Activated B cell treated with CpG ODN at 0.5 μM for 24 hours (primary cell): ENCODE results near the gene HS3ST3B1. TPM values are rescaled to one million over a fixed set of nuclear protein-coding genes. Genes with fewer than 3 reads are reported as not detected.

Source experiments
- ATAC-seq: fragments of 200-7000 bp; cut with Tn5 transposase; one replicate; pipeline ENCODE4 v1.10.0; 2021; ENCODE audit warnings: low read depth, mild to moderate bottlenecking, moderate library complexity
- CTCF ChIA-PET: fragments of 350-600 bp; sonication (Branson Sonifier 250); formaldehyde crosslinking; loops from one replicate; lab custom pipeline; 2021; ENCODE audit warnings: antibody characterized with exemption; lab: Charles Lee
- POLR2A ChIA-PET: fragments of 350-600 bp; sonication (Branson Sonifier 250); formaldehyde crosslinking; loops from one replicate; lab custom pipeline; 2021; ENCODE audit warnings: antibody characterized with exemption; lab: Charles Lee
- DNase-seq: peaks from one replicate; pipeline ENCODE4 v3.0.0; 2022
- H3K27ac Mint-ChIP-seq: one replicate; pipeline ENCODE4 v1.8.0; 2020; ENCODE audit warnings: mixed read lengths
- H3K27me3 Mint-ChIP-seq: one replicate; pipeline ENCODE4 v1.8.0; 2021; ENCODE audit warnings: mixed read lengths
- H3K36me3 Mint-ChIP-seq: one replicate; pipeline ENCODE4 v1.8.0; 2021; ENCODE audit warnings: low read depth, mixed read lengths
- H3K4me1 Mint-ChIP-seq: one replicate; pipeline ENCODE4 v1.8.0; 2021; ENCODE audit warnings: mixed read lengths
- H3K4me3 Mint-ChIP-seq: one replicate; pipeline ENCODE4 v1.8.0; 2020; ENCODE audit warnings: mild to moderate bottlenecking, mixed read lengths
- H3K9me3 Mint-ChIP-seq: one replicate; pipeline ENCODE4 v1.8.0; 2020; ENCODE audit warnings: mixed read lengths
- intact Hi-C: fragments of 100-400 bp; cut with micrococcal nuclease; formaldehyde crosslinking; loops from one replicate; pipeline ENCODE4 v1.15.1; 2024
- total RNA-seq: library from RNA; stranded (reverse); gene quantifications from 2 replicates; pipeline ENCODE4 v1.2.3, GENCODE V29; 2022
- TF ChIP-seq, protein P1 (sequence below): fragments of 200-600 bp; IDR thresholded peaks from one replicate; pipeline ENCODE4 v1.8.0; 2022; ENCODE audit warnings: antibody characterized with exemption, mild to moderate bottlenecking

HS3ST3B1 gene
- 3.1 and 3.3 TPM in 2 replicates for total RNA-seq

DNA sequence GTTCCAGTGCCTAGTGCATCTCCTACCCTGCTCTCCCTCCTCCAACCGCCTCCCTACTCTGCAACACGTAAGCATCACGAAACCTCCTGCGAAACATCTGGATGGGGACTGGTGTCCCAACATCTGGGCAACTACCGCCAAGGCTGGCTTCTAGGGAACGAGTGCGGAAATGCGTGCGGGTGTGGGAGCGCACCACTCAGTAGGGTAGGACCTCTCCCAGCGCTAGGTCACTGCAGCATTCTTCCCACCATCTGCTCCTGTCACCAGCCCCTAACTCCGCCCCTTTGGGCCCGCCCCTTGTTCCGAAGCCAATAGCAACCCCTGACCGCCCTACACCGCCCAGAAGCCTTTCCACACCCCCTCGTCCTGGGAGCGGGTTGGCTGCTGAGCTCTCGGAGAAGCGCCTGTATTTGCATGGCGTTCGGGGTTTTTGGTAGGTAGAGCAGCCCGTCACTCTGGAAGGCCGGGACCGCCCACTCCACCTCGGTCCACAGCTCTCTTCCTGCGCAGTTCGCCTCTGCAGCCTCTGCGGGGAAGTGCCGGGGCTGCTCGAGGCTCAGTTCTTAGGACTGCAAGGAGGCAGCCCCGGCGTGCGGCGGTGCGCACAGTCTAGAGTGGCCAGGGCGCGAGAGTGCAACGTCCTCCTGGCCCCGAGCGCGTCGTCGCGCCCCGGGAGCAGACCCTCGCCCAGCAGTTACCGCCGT is at the start of gene HS3ST3B1:
TSS of gene HS3ST3B1 (plus strand) at position 507 of the 704 bp plus-strand sequence. CDS start 438 bp downstream, outside the sequence.
- H3K36me3 Mint-ChIP-seq: peaks cover 2% of the 10 kb centered on the region
- peaks cover 50% of the 10 kb centered on the region for H3K27me3 Mint-ChIP-seq
- intact Hi-C loops: loop anchor here (1.0 to 5.0 kb wide), 7 partner anchors 88 to 1276 kb away; partner anchors contain the start of gene COX10
- TF ChIP-seq, protein P1, sequence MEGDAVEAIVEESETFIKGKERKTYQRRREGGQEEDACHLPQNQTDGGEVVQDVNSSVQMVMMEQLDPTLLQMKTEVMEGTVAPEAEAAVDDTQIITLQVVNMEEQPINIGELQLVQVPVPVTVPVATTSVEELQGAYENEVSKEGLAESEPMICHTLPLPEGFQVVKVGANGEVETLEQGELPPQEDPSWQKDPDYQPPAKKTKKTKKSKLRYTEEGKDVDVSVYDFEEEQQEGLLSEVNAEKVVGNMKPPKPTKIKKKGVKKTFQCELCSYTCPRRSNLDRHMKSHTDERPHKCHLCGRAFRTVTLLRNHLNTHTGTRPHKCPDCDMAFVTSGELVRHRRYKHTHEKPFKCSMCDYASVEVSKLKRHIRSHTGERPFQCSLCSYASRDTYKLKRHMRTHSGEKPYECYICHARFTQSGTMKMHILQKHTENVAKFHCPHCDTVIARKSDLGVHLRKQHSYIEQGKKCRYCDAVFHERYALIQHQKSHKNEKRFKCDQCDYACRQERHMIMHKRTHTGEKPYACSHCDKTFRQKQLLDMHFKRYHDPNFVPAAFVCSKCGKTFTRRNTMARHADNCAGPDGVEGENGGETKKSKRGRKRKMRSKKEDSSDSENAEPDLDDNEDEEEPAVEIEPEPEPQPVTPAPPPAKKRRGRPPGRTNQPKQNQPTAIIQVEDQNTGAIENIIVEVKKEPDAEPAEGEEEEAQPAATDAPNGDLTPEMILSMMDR: no peak
- ChIA-PET CTCF (interaction anchor here (0.6 to 3.9 kb wide), 9 partner anchors 51 to 707 kb away, joined by 3 to 20 read pairs (median 6); no protein-coding TSS in a partner anchor), POLR2A (interaction anchor here (0.5 to 2.2 kb wide), 12 partner anchors 9 to 626 kb away, joined by 3 to 30 read pairs (median 5); partner anchors contain the start of gene COX10)
- DNase-seq (peak; percentile 81), ATAC-seq (peak; percentile 84)
- peak within 1 kb of the TSS; percentile 87 for H3K4me3 Mint-ChIP-seq
- peak within 1 kb of the TSS; percentile 86 for H3K27ac Mint-ChIP-seq
- peaks cover 58% of the 10 kb centered on the region for H3K4me1 Mint-ChIP-seq
- peaks cover 4% of the 10 kb centered on the region for H3K9me3 Mint-ChIP-seq

DNA sequence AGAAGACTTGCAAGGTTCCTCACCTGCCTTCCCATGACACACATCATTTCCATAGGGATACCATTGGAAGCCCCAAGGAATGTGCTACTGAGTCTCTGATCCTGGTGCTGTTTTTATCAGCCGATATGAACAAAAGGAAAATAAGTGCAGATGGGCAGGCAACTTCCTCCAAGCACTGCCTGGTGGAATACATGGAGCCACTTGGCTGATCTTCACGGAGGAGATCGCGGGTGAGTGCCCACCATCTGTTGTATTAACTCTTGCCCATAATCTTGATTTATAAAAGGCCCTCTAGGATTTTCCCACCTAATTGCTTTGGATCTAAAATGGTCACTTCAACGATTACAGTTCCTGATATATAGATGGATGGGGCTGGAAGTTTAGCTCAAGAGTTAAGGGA is 39.5 kb upstream of the HS3ST3B1 start:
- peaks cover 11% of the 10 kb centered on the region for H3K27me3 Mint-ChIP-seq
- ATAC-seq (no peak), DNase-seq (no peak)
- TF ChIP-seq, protein P1: no peak
- no peak overlapping the region for H3K27ac Mint-ChIP-seq
- no peaks in the 10 kb centered on the region for H3K4me1 Mint-ChIP-seq
- intact Hi-C loops: no loop called here
- ChIA-PET POLR2A (no interaction called here), CTCF (no interaction called here)
- no peak overlapping the region for H3K4me3 Mint-ChIP-seq
- H3K9me3 Mint-ChIP-seq: peaks cover 2% of the 10 kb centered on the region
- no peaks in the 10 kb centered on the region for H3K36me3 Mint-ChIP-seq

DNA sequence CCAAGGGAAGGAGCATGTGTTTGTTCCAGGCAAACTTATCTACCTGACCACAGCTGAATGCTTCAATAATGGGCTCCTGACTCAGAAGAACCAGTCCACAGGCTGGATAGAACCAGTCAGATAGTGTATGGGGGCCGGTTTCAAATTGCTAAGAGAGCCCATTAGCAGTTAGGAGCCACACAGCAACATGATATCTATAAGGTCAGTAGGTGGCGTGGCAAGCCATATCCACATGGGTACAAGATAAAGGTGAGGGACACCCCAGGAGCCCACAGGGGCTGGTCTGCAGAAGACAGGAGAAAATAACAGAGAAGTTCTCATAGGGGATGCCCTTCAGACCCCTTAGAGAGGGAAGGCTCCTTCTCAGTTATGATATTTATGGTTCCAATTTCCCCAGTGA is 32.6 kb upstream of the HS3ST3B1 start:
- DNase-seq (no peak), ATAC-seq (no peak)
- intact Hi-C loops: loop anchor here (1.0 kb wide), 1 partner anchor 658 kb away; no protein-coding TSS in a partner anchor
- peaks cover 4% of the 10 kb centered on the region for H3K9me3 Mint-ChIP-seq
- CTCF ChIA-PET: no interaction called here
- H3K27me3 Mint-ChIP-seq: peaks cover 12% of the 10 kb centered on the region
- H3K36me3 Mint-ChIP-seq: no peaks in the 10 kb centered on the region
- no peaks in the 10 kb centered on the region for H3K4me1 Mint-ChIP-seq
- H3K27ac Mint-ChIP-seq: no peak overlapping the region
- TF ChIP-seq, protein P1: no peak
- H3K4me3 Mint-ChIP-seq: no peak overlapping the region
- POLR2A ChIA-PET: no interaction called here

DNA sequence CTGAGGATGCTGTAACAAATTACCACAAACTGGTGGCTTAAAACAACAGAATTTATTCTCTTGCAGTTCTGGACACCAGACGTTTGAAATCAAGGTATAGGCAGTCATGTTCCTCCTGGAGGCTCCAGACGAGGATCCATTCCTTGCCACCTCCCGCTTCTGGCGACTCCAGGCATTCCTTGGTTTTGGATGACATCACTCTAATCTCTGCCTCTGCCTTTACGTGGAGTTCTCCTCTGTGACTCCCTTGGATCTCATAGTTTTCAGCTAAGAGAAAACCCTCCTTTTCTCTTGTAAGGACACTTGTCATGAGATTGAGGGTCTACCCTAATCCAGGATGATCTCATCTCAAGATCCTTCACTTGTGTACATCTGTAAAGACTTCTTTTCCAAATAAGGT is 31.4 kb upstream of the HS3ST3B1 start:
- no peaks in the 10 kb centered on the region for H3K4me1 Mint-ChIP-seq
- H3K4me3 Mint-ChIP-seq: no peak overlapping the region
- TF ChIP-seq, protein P1: no peak
- DNase-seq: no peak
- CTCF ChIA-PET: interaction anchor here (1.0 kb wide), 1 partner anchor 657 kb away, joined by 3 read pairs; no protein-coding TSS in a partner anchor
- H3K9me3 Mint-ChIP-seq: peaks cover 8% of the 10 kb centered on the region
- H3K27ac Mint-ChIP-seq: no peak overlapping the region
- intact Hi-C loops: no loop called here
- POLR2A ChIA-PET: no interaction called here
- no peak for ATAC-seq
- peaks cover 12% of the 10 kb centered on the region for H3K27me3 Mint-ChIP-seq
- H3K36me3 Mint-ChIP-seq: no peaks in the 10 kb centered on the region

DNA sequence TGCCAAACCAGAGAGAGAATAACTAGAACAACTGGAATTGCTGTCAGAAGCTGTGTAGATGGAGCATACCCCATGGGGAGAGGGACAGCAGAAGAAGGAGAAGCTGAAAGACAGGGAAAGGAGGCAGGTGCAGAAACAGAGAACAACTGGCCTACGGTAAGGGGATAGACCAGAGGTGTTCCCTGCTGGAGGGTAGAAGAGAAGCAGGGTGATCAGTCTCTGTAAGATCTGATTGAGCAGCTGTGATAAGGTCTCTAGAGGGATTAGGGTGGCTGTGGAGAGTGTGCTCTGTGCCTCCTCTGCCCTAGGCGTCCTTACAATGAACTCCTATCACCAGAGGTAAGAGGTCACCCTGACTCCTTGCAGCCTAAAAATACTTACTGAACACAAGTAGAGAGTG is 30.4 kb upstream of the HS3ST3B1 start:
- intact Hi-C loops: no loop called here
- no peaks in the 10 kb centered on the region for H3K36me3 Mint-ChIP-seq
- ChIA-PET POLR2A (no interaction called here), CTCF (interaction anchor here (1.0 kb wide), 1 partner anchor 656 kb away, joined by 3 read pairs; no protein-coding TSS in a partner anchor)
- H3K9me3 Mint-ChIP-seq: peaks cover 9% of the 10 kb centered on the region
- DNase-seq (no peak), ATAC-seq (no peak)
- no peak overlapping the region for H3K4me3 Mint-ChIP-seq
- TF ChIP-seq, protein P1: no peak
- H3K27ac Mint-ChIP-seq: no peak overlapping the region
- H3K27me3 Mint-ChIP-seq: peaks cover 15% of the 10 kb centered on the region
- no peaks in the 10 kb centered on the region for H3K4me1 Mint-ChIP-seq
